ENCODE measurements around the gene TBC1D22A. TPM values are rescaled to one million over a fixed set of nuclear protein-coding genes. Genes with fewer than 3 reads are reported as not detected.

TBC1D22A gene
- total RNA-seq, 3 donors from 2014 or later: 29.8 to 31.1 (median 29.9) TPM

DNA sequence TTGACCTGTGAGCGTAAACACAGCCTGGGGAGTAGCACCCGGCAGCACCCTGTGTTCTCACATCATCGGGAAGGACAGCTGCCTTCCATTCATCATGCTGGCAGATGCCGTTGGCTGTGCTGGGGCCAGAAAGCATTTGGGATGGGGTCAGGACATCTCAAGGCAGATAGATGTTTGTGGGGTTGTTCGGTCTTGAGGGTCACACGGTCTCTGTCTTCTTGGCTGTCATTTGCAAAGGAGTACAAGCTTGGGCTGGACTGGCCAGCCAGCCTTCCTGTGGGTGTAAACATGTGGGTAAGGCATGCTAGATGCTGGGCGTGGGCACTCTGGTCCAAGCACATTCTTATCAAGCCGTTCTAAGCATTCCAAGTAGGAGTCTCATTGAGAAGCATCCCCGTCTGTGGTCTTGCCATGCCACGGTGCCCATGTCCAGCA is 81.4 kb downstream of the TBC1D22A start:
- H3K9me3 Mint-ChIP-seq: no peaks in the 10 kb centered on the region
- peaks cover 20% of the 10 kb centered on the region for H3K36me3 Mint-ChIP-seq (ENCODE audit: insufficient read depth)
- ATAC-seq (no peak), DNase-seq (no peak)
- H3K4me3 Mint-ChIP-seq: no peak overlapping the region
- peaks cover 38% of the 10 kb centered on the region for H3K4me1 Mint-ChIP-seq (ENCODE audit: low read depth)
- no peaks in the 10 kb centered on the region for H3K27me3 Mint-ChIP-seq (ENCODE audit: low read depth)

- H3K4me1 Mint-ChIP-seq (ENCODE audit: low read depth): peaks cover 40% of the 10 kb centered on the region
- H3K9me3 Mint-ChIP-seq: no peaks in the 10 kb centered on the region
- peaks cover 27% of the 10 kb centered on the region for H3K36me3 Mint-ChIP-seq (ENCODE audit: insufficient read depth)
- no peak overlapping the region for H3K4me3 Mint-ChIP-seq
- ATAC-seq (no peak), DNase-seq (no peak)
- H3K27me3 Mint-ChIP-seq (ENCODE audit: low read depth): no peaks in the 10 kb centered on the region
These were observed 82.3 kb downstream of the TBC1D22A start for GRCh38 chr22:46844606-46845210.

DNA sequence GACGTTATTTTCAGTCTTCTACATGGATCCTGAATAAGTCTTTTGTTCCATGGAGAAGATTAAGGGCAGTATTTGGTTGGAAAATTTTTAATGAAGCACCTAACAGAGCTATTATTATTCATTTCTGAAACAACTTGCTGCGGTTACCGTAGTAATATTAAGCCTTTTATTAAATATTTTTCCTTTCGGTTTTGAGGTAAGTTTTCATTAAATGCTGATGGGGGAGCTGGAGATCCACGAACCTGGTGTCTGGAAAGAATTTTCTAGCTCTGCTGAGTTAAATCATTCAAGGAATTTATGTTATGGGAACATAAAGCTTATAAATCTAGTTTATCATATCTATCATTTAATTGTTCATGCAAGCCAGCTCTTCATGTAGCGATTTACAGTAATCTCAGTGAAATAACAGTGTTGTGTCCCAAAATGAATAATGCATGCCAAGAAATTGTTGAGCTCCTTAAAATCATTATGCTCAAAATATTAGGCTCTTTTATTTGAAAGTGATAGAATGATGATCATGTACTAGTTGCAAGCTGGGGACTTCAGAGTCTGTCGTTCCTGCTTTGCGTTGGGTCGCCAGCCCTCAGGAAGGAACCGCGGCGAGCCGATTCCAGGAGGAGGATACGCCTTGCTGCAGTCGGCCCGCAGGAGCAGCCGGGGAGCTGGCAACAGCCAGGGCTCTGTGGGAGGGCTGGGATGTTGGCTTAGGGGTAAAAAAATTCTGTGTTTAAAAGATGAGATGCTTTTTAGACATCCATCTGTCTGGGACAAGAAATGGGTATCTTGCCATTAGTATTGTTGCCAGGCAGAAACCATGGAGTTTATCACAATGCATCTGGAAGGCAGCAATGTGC is 83.1 kb downstream of the TBC1D22A start:
- Mint-ChIP-seq H3K4me1 (ENCODE audit: low read depth) (peaks cover 36% of the 10 kb centered on the region), H3K36me3 (ENCODE audit: insufficient read depth) (peaks cover 35% of the 10 kb centered on the region), H3K27me3 (ENCODE audit: low read depth) (no peaks in the 10 kb centered on the region), H3K9me3 (no peaks in the 10 kb centered on the region), H3K4me3 (no peak overlapping the region)
- ATAC-seq (no peak), DNase-seq (no peak)

GRCh38 chr22:46846150-46846831 is 83.8 kb downstream of the TBC1D22A start:
- no peaks in the 10 kb centered on the region for H3K27me3 Mint-ChIP-seq (ENCODE audit: low read depth)
- DNase-seq (peak; percentile 16), ATAC-seq (peak in 1 of 2 donors; percentile 50)
- peaks cover 36% of the 10 kb centered on the region for H3K4me1 Mint-ChIP-seq (ENCODE audit: low read depth)
- no peak overlapping the region for H3K4me3 Mint-ChIP-seq
- H3K9me3 Mint-ChIP-seq: no peaks in the 10 kb centered on the region
- peaks cover 35% of the 10 kb centered on the region for H3K36me3 Mint-ChIP-seq (ENCODE audit: insufficient read depth)

DNA sequence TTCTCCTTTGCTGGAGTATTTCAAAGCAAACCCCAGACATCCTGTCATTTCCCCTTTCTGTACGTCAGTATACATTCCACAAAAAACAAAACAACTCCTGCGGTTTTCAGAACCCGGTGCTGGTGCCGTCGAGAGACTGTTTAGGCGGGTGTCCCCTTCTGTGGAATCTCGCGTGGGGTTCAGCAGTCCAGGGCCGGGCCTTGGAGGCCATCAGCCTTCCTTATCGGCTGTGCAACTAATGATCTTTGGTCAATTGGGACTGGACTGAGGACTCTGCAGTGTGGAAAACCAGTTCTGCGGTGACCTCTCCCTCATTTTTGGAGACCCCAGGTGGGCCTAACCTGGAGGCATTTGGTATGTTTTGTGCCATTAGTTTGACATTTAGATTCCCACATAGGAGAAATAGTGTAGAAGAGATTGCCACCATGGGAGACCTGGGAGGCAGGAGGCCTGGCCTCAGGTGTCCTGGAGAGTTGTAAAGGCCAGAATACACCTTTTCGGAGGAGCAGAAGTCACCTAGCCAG is 84.4 kb downstream of the TBC1D22A start:
- no peaks in the 10 kb centered on the region for H3K27me3 Mint-ChIP-seq (ENCODE audit: low read depth)
- H3K4me1 Mint-ChIP-seq (ENCODE audit: low read depth): peaks cover 34% of the 10 kb centered on the region
- ATAC-seq (no peak), DNase-seq (no peak)
- no peak overlapping the region for H3K4me3 Mint-ChIP-seq
- H3K36me3 Mint-ChIP-seq (ENCODE audit: insufficient read depth): peaks cover 37% of the 10 kb centered on the region
- H3K9me3 Mint-ChIP-seq: no peaks in the 10 kb centered on the region

DNA sequence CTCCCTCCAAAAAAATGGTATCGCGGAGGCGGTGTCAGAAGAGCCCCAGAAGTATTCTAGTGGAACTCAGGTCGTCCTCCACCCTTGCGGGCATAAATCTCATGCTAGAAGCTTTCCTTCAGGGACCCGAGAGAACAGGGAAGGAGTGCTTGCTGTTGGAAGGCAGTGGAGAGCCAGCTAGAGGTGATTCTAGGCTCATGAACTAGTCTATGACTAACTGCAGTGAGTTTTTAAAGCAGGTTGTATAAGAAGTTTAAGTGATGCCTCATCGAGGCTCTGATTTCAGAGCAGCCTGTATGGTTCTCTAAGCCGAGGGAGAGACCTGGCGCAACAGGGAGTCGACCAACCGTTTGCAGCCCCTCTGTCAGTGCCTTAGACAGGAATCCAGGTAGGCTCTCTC is 85.7 kb downstream of the TBC1D22A start:
- Mint-ChIP-seq H3K36me3 (ENCODE audit: insufficient read depth) (peaks cover 36% of the 10 kb centered on the region), H3K9me3 (no peaks in the 10 kb centered on the region), H3K4me1 (ENCODE audit: low read depth) (peaks cover 32% of the 10 kb centered on the region), H3K4me3 (no peak overlapping the region), H3K27me3 (ENCODE audit: low read depth) (no peaks in the 10 kb centered on the region)
- DNase-seq (no peak), ATAC-seq (no peak)

GRCh38 chr22:46849101-46849500 is 86.7 kb downstream of the TBC1D22A start:
- DNase-seq (no peak), ATAC-seq (no peak)
- Mint-ChIP-seq H3K9me3 (no peaks in the 10 kb centered on the region), H3K36me3 (ENCODE audit: insufficient read depth) (peaks cover 40% of the 10 kb centered on the region), H3K4me1 (ENCODE audit: low read depth) (peaks cover 31% of the 10 kb centered on the region), H3K4me3 (no peak overlapping the region), H3K27me3 (ENCODE audit: low read depth) (no peaks in the 10 kb centered on the region)

DNA sequence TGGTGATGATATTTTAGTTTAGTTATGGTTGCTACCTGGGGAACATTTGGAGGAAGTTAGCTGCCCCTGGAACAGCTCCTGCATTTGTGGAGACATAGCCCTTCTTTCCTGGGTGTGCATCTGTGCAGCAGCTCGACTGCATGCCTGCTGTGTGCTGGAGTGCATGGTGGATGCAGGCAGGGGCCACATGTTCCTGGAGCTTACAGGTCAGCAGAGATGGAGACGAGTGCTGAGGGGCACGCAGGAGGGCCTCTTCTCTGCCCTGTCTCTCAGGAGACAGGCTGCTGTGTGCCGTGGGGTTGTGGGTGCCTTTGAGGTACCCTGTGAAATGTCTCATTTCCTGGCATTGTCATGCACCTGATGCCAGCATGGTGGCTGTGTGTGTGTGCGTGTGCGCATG is 87.5 kb downstream of the TBC1D22A start:
- H3K36me3 Mint-ChIP-seq (ENCODE audit: insufficient read depth): peaks cover 46% of the 10 kb centered on the region
- DNase-seq (no peak), ATAC-seq (no peak)
- H3K27me3 Mint-ChIP-seq (ENCODE audit: low read depth): no peaks in the 10 kb centered on the region
- H3K4me3 Mint-ChIP-seq: no peak overlapping the region
- H3K9me3 Mint-ChIP-seq: no peaks in the 10 kb centered on the region
- peaks cover 31% of the 10 kb centered on the region for H3K4me1 Mint-ChIP-seq (ENCODE audit: low read depth)

- ATAC-seq (no peak), DNase-seq (no peak)
- peaks cover 44% of the 10 kb centered on the region for H3K36me3 Mint-ChIP-seq (ENCODE audit: insufficient read depth)
- no peaks in the 10 kb centered on the region for H3K27me3 Mint-ChIP-seq (ENCODE audit: low read depth)
- peaks cover 28% of the 10 kb centered on the region for H3K4me1 Mint-ChIP-seq (ENCODE audit: low read depth)
- H3K9me3 Mint-ChIP-seq: no peaks in the 10 kb centered on the region
- no peak overlapping the region for H3K4me3 Mint-ChIP-seq
These were observed 88.9 kb downstream of the TBC1D22A start for GRCh38 chr22:46851311-46851710.

DNA sequence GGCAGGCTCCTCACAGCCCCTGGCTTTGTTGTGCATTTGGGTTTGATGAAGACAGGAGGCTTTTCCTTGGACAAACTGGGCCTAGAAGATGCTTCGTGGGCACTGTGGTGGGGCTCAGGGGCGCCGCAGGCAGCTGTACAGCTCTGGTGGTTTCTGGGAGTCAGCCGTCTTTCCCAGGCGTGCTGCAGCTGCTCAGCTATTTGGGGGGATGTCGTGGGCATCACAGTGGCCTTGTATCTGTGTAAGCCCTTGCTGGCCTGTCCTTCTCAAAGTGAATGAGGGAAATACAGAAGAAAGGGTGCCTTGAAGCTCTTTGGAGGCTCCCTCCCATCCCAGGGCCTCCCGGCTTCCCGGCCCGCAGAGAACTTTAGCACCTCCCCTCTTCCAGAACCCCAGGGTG is 89.5 kb downstream of the TBC1D22A start:
- no peak overlapping the region for H3K4me3 Mint-ChIP-seq
- no peak for DNase-seq
- no peak for ATAC-seq
- H3K9me3 Mint-ChIP-seq: no peaks in the 10 kb centered on the region
- peaks cover 45% of the 10 kb centered on the region for H3K36me3 Mint-ChIP-seq (ENCODE audit: insufficient read depth)
- H3K4me1 Mint-ChIP-seq (ENCODE audit: low read depth): peaks cover 25% of the 10 kb centered on the region
- H3K27me3 Mint-ChIP-seq (ENCODE audit: low read depth): no peaks in the 10 kb centered on the region

DNA sequence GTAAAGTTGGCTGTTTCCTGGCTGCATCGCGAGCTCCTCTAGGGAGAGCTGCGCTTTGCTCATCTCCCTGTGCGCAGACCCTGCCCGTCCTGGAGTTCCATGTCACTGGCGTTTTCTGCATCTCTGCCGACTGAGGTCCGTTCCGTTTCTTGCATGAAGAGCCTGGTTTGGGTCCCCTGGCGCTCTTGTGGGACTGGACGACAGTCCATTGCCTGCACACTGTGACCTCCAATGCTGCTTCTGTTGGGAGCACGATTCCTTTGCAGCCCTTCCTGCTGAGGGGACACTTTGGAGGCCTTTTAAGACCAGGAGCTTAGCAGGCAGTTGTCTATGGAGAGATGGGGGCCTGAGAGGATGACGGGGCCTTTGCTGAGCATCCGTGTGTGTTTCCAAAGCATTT is 90.3 kb downstream of the TBC1D22A start:
- Mint-ChIP-seq H3K4me1 (ENCODE audit: low read depth) (peaks cover 22% of the 10 kb centered on the region), H3K27me3 (ENCODE audit: low read depth) (no peaks in the 10 kb centered on the region), H3K4me3 (no peak overlapping the region), H3K36me3 (ENCODE audit: insufficient read depth) (peaks cover 47% of the 10 kb centered on the region), H3K9me3 (no peaks in the 10 kb centered on the region)
- DNase-seq: no peak
- ATAC-seq: no peak

DNA sequence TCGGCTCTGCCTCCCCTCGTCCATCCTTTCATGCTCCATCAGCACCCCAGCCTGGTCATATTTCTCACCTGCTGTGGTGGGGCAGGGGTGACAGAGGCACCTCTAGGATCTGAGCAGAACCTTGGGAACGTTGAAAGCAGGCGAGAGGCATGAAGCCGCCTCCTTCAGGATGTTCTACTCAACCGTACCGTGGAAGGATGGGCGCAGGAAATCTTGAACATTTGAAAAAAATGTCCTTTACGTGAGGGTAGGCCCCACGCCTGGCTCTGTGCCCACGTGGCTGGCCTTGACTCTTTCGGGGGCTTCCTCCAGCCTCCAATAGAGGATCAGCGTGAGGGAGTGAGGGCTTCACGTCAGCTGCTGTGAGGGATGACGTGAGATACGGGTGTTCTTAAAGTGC is 90.7 kb downstream of the TBC1D22A start:
- ATAC-seq (no peak), DNase-seq (no peak)
- H3K36me3 Mint-ChIP-seq (ENCODE audit: insufficient read depth): peaks cover 47% of the 10 kb centered on the region
- H3K4me3 Mint-ChIP-seq: no peak overlapping the region
- H3K9me3 Mint-ChIP-seq: no peaks in the 10 kb centered on the region
- H3K27me3 Mint-ChIP-seq (ENCODE audit: low read depth): no peaks in the 10 kb centered on the region
- H3K4me1 Mint-ChIP-seq (ENCODE audit: low read depth): peaks cover 22% of the 10 kb centered on the region

GRCh38 chr22:46854125-46854870 is 91.8 kb downstream of the TBC1D22A start:
- H3K27me3 Mint-ChIP-seq (ENCODE audit: low read depth): no peaks in the 10 kb centered on the region

DNA sequence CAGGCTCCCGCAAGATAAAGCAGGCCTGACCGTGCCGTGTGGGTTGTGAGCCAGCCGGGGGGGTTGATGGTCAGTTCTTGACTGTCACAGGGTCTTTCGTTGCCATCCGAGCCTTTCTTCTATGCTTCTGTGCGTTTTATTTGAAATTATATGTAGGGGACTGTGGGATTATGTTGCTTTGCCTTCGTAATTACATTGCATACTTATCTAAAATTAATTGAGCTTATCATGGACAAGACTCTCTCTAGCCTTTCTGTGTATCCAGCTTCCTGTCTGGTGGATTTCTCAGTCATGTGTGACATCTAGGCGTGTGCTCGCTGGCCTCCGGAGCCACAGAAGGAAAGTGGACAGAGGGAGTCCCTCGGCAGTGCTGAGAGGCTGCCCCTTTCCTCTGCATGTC is 93.2 kb downstream of the TBC1D22A start:
- peaks cover 28% of the 10 kb centered on the region for H3K36me3 Mint-ChIP-seq (ENCODE audit: insufficient read depth)
- H3K4me1 Mint-ChIP-seq (ENCODE audit: low read depth): peaks cover 19% of the 10 kb centered on the region
- H3K4me3 Mint-ChIP-seq: no peak overlapping the region
- ATAC-seq (no peak), DNase-seq (no peak)
- H3K9me3 Mint-ChIP-seq: no peaks in the 10 kb centered on the region
- no peaks in the 10 kb centered on the region for H3K27me3 Mint-ChIP-seq (ENCODE audit: low read depth)

More at GRCh38 chr22:46854125-46854870, 91.8 kb downstream of the TBC1D22A start:
- no peak overlapping the region for H3K4me3 Mint-ChIP-seq
- no peaks in the 10 kb centered on the region for H3K9me3 Mint-ChIP-seq
- peaks cover 22% of the 10 kb centered on the region for H3K4me1 Mint-ChIP-seq (ENCODE audit: low read depth)
- no peak for DNase-seq
- ATAC-seq: no peak
- H3K36me3 Mint-ChIP-seq (ENCODE audit: insufficient read depth): peaks cover 41% of the 10 kb centered on the region

Data from activated T-cell treated with anti-CD3 and anti-CD28 coated beads, Interleukin-2, amount 50 U/mL, for 4 hours (primary cell).